GM19372 (cell line): Measurements from ENCODE around the gene TNFAIP8L3.
"Not testable (repeated sequence)": the region's sequence is repeated elsewhere in the genome, so short reads cannot be mapped to it uniquely, and the experiment has no call there.

Experiments used
- ATAC-seq: cut with Tn5 transposase; IDR thresholded peaks from one replicate; pipeline ENCODE4 v1.9.1; 2021; ENCODE audit warnings: mild to moderate bottlenecking, low read depth, moderate library complexity; ENCODE audit not compliant: unreplicated experiment

The TNFAIP8L3 gene

DNA sequence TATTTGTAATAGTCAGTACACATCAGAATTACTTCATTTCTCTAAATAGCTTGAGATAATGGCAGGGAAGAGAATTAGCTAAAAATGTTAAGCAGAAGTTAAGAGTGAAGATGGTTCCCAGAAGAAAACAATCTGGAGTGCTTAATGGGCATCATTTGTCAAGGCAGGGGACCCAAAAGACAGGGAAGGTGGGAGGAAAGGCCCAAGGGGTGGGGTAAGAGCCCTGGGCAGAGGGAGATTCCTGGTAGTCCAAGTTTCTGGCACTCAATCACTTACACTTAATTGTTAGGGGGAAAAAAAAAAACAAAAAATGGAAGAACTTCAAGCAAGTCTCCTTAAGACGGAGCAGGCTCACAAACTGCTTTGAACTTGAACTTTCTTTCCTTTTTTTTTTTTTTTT, 28.9 kb downstream of the TNFAIP8L3 start:
- ATAC-seq, result no peak

DNA sequence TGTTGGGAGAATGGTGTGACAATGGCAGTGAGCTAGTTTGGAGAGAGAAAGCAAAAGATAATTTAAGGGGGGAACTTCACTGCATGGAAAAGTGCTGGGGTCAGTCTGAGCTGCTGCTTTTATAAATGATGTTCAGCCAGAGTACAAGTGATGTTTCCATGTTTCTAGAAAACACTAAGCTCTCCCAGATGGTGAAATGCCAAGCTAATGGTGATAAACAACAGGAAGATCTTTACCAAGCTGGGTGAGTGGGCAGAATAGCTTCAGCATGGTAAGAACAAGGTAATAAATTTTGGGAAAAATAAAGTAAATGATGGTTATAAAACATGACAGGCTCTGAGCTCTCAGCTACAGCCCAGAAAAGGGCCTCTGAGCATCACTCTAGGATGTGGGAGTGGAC, 29.4 kb downstream of the TNFAIP8L3 start:
- no peak for ATAC-seq

DNA sequence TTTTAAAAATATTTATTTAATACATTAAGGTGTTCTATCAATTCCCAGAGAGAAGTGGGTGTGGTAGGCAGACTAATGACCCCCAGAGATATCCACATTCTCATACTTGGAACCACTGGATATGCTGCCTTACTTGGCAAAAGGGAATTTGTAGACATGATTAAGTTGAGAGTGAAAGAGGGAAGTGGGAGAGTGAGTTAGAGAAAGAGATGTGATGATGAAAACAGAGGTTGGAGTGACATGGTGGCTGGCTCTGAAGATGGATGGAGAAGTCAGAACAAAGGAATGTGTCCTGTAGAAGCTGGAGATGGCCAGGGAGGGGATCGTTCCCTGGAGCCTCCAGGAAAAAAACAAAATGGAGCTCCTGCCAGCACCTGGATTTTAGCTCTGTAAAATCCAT, 32.0 kb downstream of the TNFAIP8L3 start:
- ATAC-seq, result no peak

DNA sequence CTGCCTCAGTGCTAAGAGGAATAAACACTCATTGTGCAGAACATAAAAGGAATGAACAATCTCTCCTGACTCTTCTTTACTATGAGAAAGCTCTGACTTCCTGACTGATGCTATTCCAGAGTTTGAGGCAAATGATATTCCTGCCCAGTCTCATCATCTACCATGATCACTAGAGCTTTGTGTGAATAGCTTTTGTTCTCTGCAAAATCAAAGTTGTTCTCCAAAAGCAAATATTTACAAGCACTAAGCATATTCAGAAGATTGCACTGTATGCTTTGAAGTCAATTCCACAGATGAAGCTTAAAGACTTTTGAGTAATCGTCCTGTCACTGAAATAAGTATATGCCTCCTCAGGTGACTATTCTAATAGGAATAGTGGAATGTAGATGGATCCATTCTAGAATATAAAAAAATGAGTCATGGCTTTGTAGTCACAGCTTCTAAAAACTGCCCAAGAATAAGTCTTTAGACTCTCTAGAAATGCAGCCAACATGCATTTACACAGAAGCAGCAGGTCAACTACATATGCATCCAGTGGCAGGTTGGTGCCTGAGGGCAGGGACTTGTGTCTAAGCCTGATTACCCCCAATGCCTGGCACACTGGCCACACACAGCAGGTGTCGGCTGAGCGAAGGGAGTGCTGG, 34.6 kb downstream of the TNFAIP8L3 start:
- no peak for ATAC-seq

DNA sequence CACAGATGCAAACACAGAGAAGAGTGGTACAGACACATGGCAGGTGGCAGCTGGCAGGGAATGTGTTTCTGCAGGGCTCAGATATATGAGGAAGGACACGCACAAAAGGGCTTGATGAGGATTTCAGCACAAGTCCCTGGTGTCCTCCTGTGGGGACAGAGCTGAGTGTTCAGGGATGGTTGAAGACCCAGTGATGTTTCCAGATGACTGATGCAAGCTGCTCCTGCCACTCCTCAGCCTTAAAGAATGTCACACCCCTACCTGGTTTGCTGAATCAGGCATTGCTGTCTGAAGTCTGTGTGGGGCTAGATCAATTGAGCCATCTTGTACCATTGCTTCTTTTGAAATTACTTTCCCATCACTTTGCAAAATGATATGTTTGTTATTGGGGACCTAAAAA, 40.2 kb downstream of the TNFAIP8L3 start:
- no peak for ATAC-seq

DNA sequence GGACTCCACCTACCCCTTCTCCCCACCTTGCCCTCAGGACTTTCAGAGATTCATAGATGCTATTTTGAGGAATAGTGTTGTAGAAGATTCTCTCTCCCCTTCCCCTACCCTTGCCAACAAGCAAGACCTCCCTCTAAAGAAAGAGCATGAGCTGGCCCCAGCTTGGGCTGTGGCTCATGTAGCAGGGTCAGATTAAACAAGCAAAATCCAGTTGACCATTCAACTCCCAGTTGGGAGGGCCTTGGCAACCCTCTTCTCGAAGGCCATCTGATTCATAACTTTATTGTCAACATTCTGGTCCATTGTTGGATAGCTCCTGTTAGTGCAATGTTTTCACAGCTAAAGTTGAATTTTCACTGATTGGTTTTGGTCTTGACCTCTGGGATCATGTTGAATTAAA, 41.1 kb downstream of the TNFAIP8L3 start:
- no peak for ATAC-seq

DNA sequence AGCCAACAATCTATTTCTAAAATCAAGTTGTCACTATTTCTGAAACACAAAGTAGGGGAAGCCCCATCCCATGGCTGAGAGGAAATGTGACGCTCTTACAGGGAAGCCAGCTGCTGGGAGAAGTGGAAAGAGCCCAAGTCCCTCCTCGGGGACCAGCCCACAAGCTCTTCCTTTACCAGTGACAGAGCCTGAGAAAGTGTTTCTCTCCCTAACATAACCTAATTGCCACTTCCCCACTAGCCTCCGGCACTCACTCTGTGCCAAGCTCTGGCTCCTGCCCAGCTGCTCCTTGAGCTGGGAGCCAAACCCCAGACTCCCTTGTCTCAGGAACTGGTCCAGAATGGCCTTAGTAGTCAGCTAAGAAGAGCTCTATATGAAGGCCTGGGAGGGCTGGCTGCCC, 42.9 kb downstream of the TNFAIP8L3 start:
- no peak for ATAC-seq

DNA sequence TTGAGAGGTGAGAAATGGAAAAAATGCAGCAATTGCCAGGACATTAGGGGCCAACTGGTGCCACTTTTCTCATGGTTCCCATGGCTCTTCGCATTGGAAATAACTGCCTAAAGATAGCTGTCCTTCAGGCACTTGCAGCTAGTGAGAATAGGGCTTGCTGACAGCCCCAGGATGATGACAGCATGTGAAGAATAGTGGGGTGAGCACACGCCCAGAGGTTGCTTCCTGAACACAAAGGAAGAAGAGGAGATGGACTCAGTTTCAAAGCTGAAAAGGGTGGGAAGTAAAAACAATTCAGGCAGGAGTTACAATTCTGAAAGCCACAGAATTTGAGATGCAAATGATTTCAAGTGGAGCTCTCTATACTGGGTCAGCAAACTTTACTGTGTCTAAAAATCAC, 45.6 kb downstream of the TNFAIP8L3 start:
- ATAC-seq, result no peak

DNA sequence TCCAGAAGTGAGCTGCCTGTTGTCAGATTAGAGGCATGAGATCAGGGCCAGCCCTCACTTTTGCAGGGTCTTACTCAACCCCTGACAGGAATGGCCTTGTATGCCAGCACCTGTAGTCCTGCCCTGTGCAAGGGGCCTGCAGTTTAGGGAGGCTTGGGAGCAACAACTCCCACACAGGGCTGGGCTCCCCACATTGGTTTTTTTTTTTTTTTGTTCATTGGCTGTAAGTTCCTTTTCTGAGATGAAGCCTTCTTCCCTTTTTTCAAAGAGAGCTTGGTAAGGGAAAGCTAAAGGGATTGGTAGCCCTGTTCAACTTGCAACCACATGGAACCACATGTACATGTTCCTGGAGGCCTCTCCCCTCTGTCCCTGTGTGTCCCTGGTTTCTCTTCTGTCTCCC, 46.4 kb downstream of the TNFAIP8L3 start:
- ATAC-seq, result no peak

DNA sequence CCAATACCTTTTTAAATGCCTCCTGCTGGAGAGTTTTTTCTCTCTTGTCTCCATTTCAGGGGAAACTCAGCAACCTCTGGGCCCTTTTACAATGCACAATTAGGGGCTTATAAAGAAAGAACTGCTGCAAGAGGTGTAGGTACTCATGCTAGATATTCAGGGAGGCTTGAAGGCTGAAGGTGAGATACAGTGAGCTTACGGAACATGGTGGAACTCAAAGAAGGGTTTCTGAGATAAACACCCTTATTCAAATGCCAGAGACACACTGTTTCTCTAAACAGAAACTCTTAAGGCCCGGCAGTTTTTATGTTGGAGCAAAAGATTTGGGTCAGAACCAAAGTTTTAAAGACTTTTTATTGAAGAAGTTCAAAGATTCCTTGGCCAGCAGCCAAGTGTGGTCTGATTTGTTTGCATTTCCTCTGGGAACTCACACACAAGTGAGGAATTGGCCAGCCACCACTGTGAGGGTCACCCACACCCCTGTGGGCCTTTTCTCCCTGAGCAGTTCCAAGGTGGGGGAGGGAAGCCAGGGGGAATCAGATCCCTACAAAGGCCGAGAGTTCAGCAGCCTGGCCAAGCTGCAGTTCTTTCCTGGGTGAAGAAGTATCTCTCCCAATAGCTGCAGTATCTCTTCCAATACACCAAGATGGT, 47.8 kb downstream of the TNFAIP8L3 start:
- no peak for ATAC-seq

DNA sequence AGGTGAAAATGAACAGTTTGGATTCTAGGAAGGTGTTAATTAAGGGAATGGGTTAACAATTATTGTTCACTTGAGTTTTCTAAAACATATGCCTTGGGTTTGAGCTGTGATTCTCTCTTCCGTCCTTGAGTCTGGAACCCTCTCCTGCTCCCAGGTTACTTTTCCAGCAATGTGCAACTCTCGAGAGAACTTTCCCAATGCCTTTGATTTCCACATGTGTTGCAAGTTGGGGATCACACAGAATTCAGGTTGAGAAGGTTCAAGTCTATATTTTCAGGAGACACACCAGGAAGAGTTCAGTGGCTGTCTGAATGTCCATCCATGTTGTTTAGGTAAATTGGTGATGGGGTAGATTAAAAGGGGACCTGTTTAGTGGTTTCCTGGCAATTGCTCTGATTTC, 48.7 kb downstream of the TNFAIP8L3 start:
- no peak for ATAC-seq

DNA sequence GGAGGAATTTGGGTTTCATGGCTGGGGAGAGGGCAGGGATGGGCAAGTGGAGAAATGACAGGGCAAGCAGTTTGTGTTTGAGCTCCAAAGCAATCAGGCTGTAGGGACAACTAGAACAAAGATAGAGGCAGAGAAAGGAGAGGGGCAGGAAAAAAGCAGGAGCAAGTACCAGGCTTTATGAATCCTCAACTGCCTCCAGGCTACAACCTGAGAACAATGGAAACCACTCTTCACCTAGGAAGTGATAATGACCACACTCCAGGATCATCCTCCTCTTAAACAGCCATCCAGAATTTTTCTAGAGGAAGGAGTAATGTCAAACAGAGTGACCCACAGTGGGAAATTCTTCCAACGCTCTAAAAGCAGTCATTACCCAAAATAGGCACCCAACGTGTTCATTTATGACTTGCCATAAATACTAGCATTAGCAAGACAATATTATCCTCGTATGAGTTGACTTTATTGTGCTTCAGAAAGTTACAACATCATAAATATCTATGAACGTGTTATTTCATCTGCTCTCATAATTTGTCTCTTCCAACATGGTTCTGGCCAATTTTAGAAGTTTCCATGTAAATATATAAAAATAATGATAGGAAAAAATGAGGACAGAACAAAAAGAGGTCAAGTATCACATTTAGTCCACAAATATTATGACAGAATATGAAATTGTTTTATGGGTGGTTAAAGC, 50.5 kb downstream of the TNFAIP8L3 start:
- ATAC-seq, result no peak

DNA sequence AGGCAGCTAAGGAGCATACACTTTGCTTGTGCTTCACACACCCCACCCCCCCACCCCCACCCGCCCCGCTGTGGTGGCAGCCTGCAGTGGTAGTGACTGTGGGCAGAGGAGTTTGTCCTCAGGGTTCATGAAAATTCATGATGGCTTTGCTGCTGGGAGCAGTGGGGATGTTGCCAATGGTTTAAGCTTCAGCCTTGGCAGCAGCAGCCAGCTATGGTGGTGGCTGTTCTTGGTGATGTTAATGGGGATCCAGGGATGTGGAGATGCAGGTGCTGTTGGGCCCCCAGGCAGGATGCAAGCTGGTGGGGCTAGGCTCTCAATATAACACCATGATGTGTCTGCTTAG, 55.8 kb downstream of the TNFAIP8L3 start:
- no peak for ATAC-seq

DNA sequence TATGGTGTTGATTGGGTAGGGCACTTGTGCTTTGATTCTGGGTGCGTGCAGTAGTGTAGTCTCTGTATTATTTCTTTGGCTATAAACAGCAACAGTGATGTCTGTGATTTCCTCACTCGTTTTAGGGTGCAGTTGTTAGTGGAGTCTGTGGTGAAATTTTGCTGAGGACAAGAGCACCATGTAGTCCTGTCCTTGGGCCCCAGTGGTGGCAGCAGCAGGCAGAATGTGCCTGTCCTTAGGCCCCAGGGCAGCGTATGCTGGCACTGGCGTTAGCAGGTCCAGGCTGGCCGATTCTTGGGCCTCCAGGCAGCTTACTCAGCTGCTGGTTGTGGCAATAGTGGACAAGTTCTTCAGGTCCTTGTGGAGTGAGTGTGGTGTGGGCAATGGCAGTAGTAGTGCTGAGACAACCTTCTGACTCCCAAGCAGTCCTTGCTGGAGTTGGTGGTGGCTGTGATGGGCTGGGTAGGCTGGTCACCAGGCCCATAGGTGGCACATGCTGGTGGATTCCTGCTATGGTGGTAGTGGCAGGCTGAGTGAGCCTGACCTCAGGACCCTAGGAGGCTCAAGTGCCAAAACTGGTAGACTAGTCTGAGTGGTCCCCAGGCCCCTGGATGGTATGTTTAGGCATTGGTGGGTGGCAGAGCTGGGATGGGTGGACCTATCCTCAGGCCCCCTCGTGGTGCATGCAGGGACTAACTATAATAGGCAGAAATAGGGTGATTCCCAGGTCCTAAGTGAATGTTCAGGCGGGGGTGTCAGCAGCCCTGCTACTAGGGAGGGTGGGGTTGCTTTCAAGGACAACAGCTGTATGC, 56.3 kb downstream of the TNFAIP8L3 start:
- ATAC-seq, result no peak

DNA sequence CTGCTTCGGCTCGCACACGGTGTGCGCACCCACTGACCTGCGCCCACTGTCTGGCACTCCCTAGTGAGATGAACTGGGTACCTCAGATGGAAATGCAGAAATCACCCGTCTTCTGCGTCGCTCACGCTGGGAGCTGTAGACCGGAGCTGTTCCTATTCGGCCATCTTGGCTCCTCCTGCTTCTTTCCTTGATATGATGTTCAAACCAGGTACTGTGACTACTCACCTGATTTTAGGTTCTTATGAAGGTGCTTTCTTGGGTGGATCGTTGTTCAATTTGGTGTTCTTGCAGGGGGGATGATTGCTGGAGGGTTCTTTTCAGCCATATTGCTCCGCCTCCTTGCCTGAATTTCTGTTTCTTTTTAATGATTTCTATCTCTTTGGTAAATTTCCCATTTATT, 57.2 kb downstream of the TNFAIP8L3 start:
- not testable (repeated sequence) for ATAC-seq

DNA sequence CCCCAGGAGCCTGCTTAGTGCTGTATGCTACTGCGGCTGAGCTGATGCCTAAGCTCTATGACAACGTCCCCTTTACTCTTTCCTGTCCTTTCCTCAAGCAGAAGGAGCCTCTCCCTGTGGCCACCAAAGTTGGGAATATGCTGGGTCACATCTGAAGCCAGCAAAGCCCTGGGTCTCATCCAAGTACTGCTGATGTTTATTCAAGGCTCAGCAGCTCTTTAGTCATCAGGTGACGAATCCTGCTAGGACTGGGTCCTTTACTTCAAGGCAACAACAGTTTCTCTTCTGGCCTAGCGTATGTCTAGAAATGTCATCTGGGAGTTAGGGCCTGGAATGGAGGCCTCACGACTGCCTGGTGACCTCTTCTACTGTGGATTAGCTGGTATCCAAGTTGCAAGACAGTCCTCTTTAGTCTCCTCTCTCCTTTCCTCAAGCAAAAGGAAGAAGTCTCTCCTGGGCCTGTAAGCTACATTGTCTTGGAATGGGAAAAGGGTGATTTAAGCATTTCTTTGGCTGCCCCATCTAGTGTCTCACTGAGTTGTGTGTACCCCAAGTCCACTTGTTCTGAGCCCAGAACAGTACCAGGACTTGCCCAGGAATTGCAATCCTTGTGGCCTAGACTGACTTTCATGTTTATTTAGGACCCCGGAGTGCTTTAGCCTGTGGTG, 63.9 kb downstream of the TNFAIP8L3 start:
- ATAC-seq, result no peak

DNA sequence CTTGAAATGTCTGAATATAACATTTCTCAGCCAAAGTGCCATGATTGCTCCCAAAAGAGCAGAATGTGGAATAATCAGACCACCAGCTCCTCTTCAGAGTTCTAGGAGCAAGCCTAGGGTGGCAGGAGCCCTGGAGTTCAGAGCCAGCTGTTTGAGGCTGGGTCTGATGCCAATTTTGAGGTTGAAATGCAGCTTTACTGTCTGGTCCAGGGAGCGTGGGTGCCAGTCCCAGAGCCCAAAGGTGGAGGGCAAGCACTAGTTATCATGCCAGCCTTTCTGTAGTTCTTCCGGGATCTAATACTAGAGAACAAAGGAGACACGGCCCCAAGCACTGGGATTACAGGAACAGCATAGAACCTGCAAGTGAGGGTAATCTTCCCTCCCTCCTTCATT, 69.3 kb downstream of the TNFAIP8L3 start:
- ATAC-seq, result no peak

DNA sequence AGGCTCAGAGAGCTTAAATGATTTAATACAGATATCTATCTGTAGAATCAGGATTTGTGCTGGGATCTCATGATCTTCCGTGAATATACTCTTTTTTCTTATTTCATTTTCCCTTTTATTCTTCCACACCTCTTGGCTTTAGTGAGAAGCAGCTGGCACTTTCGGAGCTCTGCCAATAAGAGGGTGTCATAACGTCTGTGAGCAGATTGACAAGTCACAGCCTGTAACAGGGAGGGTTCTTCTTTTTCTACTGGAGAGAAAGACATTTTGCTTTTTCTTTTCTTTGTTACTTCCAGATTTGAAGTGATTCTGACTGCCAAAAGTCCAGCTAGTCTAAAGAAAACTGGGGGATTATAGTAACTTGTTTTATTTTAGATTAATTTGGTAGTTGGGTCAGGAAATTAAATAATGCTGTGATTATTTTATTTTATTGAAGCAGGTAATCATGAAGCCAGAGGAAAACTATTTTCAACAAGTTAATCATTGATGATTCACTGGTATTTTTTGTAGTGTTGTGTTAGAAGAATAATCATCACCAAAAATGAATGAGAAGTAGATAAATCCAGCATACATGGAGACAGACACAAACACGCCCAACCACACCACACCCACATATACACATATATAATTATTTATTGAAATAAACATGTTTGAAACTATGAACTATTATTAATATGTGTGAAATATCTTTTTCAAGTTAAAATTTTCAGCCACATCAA, 69.8 kb downstream of the TNFAIP8L3 start:
- no peak for ATAC-seq

DNA sequence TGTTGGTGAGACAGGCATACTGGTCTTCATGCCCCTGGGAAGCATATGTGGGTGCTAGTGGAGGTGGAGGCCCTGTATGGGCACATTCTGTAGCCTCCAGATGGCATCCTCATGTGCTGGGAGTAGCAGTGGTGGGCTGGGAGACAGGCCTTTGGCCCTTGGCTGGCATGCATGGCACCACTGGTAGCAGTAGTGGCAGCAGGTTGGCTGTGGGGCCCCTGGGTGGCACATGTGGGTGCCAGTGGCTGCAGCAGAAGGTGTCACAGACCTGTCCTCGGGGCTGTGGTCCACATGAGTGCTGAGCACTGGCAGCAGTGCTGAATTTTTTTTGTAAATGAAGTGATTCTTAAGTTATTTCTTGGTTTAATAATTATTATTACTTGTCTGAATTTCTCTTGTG, 71.2 kb downstream of the TNFAIP8L3 start:
- ATAC-seq, result no peak

DNA sequence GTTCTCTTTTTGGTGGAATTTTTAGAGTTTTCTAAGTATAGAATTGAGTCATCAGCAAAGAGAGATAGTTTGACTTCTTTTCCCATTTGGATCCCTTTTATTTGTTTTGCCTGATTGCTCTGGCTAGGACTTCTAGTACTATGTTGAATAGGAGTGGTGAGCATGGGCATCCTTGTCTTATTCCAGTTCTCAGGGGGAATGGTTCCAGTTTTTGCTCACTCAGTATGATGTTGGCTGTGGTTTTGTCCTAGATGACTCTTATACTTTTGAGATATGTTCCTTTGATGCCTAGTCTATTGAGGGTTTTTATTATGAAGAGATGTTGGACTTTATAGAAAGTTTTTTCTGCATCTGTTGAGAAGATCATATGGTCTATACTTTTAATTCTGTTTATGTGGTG, 72.5 kb downstream of the TNFAIP8L3 start:
- no peak for ATAC-seq
